NCI-H82 treated with DMSO at 0.1 percent for 48 hours (cell line): ENCODE results near the gene ATP5F1D.

Experiments
- DNase-seq: peaks from one replicate; lab custom pipeline; 2025; ENCODE audit not compliant: unreplicated experiment; lab: John Stamatoyannopoulos, UW

Gene ATP5F1D

DNA sequence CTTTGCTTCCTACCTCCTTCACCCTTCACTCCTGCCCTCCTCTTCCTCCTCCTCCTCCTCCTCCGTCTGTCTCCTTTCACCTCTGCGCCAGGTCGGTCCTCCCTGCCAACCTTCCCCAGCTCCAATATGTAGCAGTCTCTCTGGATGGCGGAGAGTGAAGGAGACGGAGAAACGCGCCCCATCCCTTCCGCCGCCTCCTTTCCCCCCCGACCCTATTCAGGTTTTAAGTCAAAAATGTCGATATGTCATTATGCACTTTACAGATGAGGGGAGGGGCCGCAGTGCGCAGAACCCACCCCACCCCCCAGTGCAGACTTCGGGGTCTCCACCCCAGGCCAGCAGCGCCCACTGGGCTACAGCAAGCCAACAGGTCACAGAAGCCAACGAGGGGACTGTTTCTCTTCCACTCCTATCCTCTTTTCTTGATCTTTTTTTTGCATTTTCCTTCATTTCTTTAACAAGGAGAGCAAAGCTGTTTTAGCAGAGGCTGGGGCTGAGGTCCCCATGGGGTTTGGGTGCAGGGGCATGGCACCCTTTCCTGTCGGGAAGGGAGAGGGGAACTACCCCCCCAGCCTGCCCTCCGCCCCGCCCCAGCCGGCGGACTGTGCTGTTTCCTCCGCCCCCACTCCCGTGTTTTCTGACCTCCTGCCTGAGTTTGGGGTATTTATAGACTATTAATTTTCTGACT is 16.1 kb downstream of the ATP5F1D start:
- no peak for DNase-seq

DNA sequence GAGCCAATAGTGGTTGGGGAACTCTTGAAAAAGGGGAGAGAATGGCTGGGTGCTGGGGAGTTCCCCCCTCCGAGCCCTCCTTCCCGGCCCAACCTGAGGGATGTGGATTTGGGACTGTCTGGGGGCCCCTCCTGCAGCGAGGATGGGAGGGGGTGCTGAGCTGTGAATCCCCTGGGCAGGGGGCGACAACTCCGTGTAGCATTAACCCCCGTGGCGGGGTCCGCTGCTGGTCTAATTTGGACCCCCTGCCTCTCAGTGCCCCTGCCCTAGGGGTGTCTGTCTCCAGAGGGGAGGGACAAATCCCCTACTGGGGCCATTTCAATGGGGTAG is 16.6 kb downstream of the ATP5F1D start:
- no peak for DNase-seq

DNA sequence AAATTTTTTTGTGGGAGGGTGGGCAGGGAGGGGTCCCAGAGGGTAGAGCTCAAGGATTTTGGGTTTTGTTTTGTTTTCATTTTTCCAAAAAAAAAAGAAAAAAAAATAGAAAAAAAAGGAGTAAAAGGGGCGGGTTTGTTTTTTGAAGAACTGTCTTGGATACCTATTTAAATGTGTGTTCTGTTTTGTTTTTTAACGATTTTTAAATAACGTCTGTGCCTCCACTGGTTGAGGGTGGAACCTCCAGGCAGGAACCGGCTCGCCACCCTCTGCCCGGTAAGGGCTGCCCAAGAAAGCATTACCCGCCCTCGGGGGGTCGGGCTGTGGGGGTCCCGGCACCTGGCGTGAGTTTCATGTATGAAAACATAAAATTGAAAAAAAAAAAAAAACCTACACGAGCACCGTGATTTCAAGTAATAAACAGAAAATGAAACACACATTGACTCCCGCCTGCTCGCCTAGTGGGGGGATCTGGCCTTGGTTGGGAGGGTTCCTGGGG is 17.2 kb downstream of the ATP5F1D start:
- no peak for DNase-seq

DNA sequence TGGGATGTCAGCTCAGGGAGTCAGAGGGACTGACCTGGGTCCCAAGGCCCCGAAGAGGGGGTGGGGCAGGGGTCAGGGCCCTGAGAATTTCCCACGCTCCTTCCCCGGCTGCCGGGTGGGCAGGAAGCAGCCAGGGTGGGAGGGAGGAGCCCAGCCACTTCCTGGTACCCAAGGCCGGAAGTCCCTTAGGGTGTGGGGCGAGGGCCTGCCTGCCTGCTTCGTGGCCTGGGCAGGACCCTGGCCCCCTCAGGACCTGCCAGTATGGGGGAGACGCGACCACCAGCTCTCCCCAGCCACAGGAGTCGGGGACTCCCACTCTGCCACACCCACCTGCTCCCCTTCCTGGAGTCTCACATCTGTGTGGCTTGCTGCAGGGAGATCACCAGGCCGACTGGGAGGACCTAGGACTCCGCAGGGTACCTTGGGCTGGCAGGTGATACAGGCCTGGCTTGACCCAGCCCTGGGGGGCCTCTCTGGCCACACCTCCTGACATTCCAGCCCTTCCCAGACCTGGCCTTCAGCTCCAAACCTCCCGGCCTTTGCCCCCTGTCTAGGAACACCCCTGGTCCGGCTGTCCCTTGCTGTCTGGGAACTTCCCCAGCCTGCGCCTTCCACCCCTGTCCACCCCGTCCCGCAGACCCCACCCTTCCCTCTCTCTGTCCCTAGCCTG is 17.8 kb downstream of the ATP5F1D start:
- no peak for DNase-seq

DNA sequence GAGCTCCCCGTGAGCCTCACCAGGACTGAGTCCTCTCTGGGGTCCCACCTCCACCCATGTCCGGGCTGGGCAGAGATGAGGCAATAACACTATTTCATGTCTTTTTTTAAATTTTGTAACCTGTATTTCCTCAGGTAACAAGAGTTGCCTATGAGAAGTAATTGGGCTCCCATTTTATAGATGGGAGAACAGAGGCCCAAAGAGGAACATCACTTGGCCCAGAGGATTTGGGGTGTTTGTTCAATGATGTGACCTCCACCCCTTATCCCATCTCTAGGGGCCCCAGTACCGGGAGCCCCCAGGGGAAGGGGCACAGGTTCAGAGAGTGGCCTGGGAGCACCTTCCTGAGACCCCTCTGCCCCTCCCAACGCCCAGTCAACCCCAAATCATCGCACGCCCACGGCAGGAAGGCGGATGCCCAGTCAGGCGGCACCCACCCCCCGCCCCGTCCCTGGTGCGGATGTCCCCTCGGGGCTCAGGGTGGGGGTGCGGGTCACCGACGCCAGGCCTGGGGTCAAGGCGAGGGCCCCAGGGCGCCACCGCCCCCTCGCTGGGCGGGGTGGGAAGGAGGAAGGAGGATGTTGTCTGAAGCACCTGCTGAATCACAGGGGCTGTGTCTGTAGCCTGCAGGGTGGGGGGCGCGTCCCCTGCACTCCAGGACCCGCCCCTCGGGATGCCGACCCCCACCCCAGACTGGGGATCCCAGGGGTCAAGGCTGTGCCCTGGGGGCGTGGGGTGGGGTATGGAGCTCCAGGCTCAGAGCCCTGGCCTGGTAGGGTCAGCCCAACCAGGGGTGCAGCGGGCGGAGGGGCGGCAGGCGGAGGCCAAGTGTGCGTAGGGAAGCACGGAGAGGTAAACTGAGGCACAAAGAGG is 18.6 kb downstream of the ATP5F1D start:
- DNase-seq, result no peak

DNA sequence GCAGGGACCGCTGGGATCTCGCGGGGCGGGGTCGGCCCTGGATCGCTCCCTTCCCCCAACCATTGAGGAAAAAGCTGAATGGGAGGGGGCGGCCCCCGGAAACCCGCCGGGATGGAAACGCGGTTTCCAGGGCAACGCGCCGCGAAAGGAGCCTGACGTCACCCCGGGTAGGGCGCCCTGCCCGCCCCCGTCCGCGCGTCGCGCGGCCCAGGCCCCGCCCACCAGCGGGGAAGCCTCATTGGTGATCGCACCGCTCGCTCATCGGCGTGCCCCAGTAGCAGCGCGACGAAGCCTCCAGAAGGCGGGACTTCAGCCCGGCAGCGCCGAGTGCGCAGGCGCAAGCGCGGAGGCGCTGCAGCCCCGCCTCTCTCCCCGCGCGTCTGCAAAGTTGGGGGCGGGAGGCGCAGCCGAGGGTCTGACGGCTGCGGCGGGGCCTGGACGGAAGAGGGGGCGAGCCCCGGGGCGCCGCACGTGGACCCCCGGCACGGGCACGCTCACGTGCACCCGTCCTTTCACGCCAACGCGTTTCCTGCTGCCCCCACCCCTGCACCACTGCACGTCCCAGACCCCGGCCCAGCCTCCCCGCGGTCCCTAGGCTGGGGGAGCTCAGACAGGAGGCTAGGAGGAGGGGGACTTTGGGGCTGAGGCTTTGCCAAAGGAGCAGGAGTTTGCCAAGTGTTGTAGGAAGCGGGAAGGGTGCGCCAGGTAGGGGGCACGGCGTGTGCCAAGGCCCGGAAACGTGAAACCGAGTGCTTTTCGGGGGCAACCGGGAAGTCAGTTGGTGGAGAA is 19.4 kb downstream of the ATP5F1D start:
- DNase-seq, result peak; percentile 44

DNA sequence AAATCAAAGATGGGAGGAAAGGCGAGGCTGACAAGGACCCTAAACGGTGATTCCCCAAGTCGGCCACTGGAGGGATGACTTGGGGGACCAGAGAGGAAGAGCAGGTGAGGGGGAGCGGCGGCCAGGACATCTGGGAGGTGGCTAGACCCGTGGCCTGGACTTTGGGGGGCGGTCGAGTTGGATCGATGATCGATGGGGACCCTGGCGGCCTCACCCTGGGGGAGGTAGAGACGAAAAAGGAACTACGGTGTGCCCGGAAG is 19.9 kb downstream of the ATP5F1D start:
- no peak for DNase-seq

DNA sequence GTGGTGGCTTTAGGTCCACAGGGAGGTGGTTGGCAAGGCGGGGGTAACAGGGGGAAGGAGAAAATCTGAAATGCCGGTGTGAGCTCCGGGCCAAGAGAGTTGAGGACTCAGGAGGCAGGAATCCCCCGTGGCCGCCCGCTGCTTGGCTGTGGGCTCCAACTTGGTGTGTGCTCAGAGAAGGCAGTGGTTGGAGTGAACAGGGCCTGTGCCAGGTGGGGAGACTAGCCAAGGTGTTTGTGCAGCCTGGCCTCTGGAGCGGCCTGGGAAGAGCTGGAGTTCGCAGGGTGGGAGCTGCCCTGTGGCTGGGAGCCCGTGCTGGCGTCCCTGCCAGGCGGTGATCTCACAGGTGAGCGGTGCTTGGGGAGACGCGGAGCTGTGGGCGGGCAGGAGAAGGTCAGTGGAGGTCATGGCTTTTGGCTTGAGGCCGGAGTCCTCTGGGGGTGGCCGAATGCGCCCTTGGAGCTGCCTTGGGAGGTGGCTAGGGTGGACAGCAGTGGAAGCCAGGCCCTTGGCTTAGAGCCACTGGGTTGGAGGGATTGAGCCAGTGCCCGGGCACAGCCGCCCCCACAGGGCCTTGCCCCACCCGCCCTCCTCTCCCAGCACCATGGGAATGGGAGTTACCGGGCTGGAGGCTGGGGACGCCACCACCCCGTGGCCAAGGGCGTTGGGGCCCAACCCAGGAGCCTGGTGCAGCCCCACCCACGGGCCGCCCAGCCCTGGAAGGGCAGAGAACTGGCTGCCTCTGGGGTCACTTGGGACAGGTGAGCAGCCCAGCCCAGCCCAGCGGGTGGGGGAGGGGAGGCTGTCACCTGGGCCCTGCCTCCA is 20.5 kb downstream of the ATP5F1D start:
- no peak for DNase-seq

DNA sequence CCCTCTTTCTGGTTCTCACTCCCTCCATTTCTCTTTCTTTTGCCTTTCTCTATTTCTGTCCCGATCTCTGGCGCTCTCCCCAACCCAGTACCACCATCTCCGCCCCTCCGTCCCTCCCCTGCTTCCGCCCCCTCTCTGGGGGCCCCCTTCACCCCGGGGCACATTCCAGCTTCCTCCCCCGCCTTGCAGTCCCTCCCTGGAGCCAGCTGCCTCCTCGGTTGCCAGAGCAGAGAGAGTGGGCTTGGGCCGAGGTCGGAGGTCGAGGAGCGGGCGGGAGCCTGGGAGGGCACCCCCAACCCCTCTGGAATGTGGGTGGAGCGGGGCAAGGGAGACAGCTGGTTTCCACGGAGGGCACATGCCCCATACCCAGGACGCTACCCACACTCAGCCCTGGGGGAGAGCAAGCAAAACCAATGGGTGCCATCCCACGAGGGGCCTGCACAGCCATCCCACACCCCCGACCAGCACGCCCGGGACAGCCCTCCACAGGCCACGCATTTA is 21.1 kb downstream of the ATP5F1D start:
- no peak for DNase-seq

DNA sequence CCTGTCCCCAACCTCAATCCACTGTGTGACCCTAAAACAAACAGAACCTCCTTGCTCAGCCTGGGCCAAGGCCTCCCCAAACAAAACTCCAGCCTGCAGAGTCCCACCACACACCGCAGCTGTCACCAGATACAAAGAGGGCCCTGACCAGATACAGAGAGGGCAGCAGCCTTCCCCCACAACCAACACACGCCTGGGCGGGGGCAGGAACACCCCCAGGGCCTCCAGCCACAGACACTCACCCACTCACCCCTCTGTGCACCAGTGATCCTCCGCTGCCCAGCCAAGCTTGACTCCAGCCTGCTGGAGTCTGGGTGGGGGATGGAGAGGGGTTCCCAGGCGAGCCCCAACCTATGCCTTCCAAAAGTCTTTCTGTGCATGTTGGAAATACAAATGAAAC is 21.6 kb downstream of the ATP5F1D start:
- DNase-seq, result no peak

DNA sequence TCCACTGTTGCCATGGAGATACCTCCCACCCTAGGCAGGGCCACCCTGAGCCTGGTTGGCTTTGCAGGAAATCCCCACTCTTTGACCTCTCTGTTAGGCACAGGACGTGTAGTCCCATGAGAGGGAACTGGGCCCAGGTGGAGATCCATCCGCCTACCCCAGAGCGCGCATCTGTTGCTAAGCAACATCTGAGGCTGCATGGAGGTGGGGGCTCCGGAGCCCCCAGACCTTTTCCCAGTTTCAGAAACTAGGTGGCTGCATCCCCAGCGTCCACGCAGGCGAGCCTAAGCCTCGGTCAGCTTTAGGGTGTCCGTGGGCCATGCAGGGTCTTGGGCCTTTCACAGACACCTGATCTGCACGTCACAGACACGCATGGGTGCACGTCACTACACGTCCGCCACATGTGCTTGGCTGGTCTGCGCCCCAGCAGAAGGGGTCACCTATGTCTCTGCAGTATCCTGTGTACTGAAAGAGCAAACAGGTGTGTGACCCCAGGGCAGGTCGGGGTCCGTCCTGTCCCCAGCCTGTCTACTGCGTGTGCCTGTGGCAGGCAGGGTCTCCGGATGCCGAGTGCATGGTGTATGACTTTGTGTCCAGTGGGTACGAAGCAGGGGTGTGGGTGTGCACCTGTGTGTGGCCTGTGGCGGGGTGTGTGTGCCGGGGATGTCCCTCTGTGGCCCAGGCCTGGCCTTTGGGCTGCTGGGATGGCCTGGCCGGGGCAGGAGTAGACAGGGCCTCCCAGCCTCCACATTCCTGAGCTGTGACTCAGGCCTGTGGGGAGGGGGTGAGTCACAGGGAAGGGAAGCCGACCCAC is 23.5 kb downstream of the ATP5F1D start:
- no peak for DNase-seq

DNA sequence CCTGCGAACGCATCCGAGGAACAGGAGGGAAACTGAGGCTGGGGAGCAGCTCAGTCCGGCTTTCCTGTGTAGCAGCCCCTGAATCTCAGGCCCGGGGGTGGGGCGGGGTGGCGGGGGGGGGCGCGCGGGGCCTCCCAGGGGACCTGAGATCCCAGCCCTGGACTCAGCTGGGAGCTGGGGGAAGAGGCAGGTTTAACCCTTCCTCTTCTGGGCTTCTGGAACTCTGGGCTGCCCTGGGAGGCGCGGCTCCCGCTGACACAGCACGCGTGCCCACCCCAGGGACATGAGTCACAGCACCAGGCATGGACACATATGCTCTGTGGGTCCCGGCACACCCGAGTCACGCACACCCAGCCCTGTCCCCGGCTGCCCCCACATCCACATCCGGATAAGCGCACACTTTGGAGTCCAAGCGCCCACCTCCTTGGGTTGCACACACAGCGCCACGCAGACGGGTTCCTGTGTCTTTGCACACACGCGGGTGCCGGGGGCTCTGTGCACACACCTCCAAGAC is 24.1 kb downstream of the ATP5F1D start:
- DNase-seq, result no peak

DNA sequence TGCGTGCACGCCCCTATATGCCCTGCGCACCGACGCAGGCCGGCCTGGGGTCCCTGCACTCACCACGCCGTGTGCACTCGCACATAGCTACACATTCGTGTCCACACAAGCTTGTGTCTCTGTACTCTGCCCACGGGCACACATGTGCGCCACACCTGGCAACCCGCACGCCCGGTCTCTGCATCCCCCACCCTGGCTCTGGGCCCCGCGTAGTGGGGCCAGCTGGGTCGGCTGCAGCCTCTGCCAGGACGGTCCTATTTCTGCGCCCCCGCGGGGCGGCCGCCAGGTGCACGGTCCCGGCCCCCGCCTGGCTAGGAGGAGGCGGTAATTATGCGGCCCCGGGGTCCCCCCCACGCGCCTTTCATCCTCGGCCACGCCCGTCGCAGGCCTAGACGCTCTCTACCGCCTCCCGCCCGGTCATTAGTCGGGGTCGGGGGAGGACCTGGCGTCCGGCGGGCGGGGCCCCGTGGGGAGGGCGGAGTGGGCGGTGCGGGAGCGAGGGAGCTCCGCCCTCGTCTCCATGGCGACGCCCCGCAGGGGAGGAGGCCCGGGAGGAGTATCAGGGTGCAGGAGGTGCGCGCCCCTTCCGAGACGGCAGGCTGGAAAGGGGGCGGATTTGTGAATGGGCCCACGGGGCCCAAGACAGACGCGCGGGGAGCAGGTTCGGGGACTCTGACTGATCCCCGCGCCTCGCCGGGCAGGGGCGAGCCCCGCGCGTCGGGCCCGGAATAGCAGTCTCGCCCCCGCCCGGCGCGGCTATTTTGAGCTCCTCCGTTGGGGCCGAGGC is 24.8 kb downstream of the ATP5F1D start:
- peak; percentile 39 for DNase-seq

DNA sequence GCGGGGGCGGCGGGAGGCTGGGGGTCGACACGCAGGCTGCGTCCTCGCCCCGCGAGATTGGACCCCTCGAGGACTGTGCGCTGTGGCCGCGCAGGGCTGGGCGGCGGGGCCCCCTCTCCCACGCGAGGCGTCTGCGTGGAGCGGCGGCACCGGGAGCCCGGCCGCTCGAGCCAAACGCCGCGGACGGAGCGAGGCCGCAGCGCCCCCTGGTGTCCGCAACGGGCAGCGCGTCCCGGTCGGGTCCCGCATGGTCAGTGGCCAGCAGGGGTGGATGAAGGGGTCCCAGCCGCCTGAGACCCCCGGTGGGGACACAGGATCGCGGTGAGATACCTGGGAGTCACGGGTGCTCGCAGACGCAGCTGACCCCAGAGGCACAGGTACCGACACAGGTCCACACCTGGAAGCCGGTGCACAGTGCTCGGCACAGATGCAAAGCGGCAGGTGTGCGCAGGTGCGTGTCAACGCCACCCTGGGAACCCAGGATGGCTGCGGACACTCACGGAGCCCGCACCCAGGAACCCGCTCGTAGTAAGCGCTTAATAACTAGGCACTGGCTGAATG is 25.4 kb downstream of the ATP5F1D start:
- no peak for DNase-seq

DNA sequence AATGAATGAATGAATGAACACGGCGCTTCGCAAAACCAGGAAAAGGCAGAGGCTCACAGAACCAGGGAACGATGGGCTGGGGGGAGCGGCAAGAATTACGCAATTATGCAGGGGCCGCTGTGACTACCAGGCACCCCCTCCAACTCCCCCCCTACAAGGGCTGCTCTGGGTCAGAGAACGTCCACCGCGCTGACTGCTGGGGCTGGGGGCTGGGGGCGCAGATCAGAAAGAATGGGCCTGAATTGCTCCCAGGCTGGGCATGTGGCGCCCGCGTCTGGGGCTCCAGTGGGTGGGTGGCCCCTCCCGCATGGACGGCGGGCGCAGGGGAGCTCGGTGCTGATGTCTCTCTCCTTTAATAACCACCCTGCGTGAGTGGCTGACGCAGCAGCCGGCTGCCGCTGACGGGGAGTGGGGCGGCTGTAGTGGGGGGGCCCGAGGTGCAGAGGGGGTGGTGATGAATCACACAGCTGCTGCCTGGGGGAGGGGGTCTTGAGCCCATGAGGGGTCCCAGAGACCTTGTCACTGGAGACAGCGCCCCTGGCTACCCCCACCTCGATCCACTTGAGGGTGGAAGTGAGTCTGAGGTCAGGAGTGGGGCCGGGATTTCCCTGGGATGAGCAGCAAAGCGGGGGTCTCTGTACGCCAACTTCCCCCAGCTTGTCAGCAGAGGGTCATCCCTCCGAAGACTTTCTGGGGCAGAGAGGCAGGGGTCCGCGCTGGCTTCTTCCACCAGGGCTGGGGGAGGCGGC is 26.1 kb downstream of the ATP5F1D start:
- no peak for DNase-seq

DNA sequence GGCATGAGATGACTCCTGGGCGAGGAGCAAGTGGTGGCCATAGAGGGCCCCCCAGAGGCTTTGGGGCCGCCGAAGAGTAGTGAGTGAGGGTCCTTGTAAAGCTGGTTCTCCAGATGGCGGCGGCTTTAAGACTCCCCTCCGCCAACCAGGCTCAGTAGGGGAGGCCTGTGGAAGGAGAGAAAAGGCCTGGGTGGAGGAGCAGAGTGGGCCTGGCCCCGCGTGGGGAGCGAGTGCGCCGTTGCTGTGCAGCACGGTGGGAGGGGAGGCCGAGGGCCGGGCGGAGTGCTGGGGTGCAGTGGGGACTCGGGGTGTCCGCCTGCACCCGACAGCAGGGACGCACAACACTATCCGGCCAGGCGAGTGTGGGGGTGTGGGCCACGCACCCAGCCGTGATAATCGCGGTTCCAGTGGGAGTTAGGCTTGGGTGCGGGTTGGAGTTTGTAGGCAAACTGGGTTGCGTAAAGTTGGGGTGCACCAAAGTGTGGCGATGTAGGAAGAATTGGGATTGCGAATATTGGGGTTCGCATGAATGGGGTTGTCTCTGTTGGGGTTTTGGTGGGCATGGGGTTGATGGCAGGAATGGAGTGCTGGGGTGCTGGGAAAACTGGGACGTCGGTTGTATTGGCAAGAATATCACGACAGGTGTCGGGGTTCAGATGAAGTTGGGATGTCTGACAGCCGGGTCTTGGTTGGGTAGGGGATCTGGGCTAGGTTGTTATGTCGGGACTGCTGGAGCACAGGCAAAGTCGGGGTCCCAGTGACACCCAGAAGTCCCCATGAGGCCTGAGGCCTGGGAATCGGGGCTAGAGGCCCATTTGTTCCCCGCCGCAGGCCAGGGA is 26.9 kb downstream of the ATP5F1D start:
- no peak for DNase-seq

DNA sequence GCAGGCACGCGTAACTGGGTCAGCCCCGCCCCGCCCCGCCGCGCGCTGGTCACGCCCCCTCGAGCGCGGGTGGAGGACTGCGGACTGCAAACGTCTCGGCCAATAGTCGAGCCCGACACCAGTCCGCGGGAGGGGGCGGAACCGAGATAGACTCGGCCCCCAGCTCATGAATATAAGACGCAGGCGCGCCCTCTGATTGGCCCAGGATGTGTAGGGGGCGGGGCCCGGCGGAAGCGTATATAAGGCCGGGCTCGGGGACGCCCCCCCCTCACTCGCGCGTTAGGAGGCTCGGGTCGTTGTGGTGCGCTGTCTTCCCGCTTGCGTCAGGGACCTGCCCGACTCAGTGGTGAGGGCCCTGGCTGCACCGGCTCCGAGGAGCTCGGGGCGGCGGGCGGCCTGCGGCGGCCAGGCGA is 27.5 kb downstream of the ATP5F1D start, which contains the start of gene CIRBP:
Gene CIRBP (plus strand): TSS at position 268 of the 413 bp plus-strand sequence. CDS start 1,602 bp downstream, outside the sequence.
- DNase-seq, result peak; percentile 87
